Pancreas (tissue), 10 donors: ENCODE results near the gene ACTBL2. TPM values are rescaled to one million over a fixed set of nuclear protein-coding genes. Genes with fewer than 3 reads are reported as not detected.

Source experiments
- ATAC-seq, 4 donors: fragments of 200-7000 bp; cut with Tn5 transposase; one replicate each; pipeline versions ENCODE4 v1.8.0 to v1.9.1; 2020; ENCODE audit warnings: mild to moderate bottlenecking in 4 of 4, moderate library complexity in 4 of 4
- DNase-seq, 6 donors: peaks; one replicate each; pipeline ENCODE4 v3.0.0-alpha.2; 2020
- FAIRE-seq: peaks from 2 replicates; lab custom pipeline; 2012; peaks lifted over from hg19 to GRCh38; lab: Jason Lieb, UNC
- H3K27ac ChIP-seq, 4 donors: fragments of 200-600 bp; sonication (generic); 1 replicate in 3 of 4; 2 replicates in 1 of 4; pipeline versions ENCODE4 v1.5.0 to v1.8.0; 2020
- H3K27me3 ChIP-seq, 4 donors: fragments of 200-600 bp; one replicate each; pipeline ENCODE4 v1.8.0; 2021
- H3K36me3 ChIP-seq, 3 donors: fragments of 200-600 bp; sonication (generic) in 1 of 3; one replicate each; pipeline versions ENCODE4 v1.5.0 to v1.8.0; 2020 to 2021
- H3K4me1 ChIP-seq, 3 donors: fragments of 200-600 bp; one replicate each; pipeline ENCODE4 v1.8.0; 2021
- H3K4me3 ChIP-seq, 4 donors: fragments of 200-600 bp; sonication (generic) in 2 of 4; one replicate each; pipeline versions ENCODE4 v1.5.0 to v1.8.0; 2020 to 2021
- H3K9me3 ChIP-seq, 4 donors: fragments of 200-600 bp; one replicate each; pipeline ENCODE4 v1.8.0; 2021
- CTCF ChIP-seq, 4 donors: fragments of 200-600 bp; sonication (generic) in 3 of 4; IDR thresholded peaks; one replicate each; pipeline versions ENCODE4 v1.5.0 to v1.8.0; 2021; ENCODE audit warnings: antibody characterized with exemption in 4 of 4
- WGBS, 2 donors: extraction: QIAGEN DNeasy Blood & Tissue Kit; methylation state at CpG; one replicate each; pipeline ENCODE4 v1.1.7; 2013; 5-methylcytosine and 5-hydroxymethylcytosine counted together
- intact Hi-C, 3 donors: fragments of 100-400 bp; cut with DNase I; formaldehyde crosslinking; loops; one replicate each; pipeline versions ENCODE4 v1.11.1 to v1.14.2; 2022
- polyA plus RNA-seq, 2 donors: library from polyadenylated mRNA; stranded (reverse); fragments of 200-250 nt; gene quantifications; one replicate each; pipeline ENCODE4 v1.2.3, GENCODE V29; 2013
- total RNA-seq, 6 donors: library from RNA; stranded (reverse); fragmentation: NEBNext Ultra II Directional in 4 of 6; extraction: Animal tissue kit (Norgen Biotek cat#: 25700) in 4 of 6; gene quantifications; one replicate each; pipeline versions ENCODE4 v1.2.1 to v1.2.4, GENCODE V29; 2021 to 2023
- donor health status: healthy with polysubstance abuse.
- donor health status: DM: no; HTN: no; CAD: no; lungs with moderate emphysema.
- donor health status: DM: no; HTN: no; CAD: no.
- donor health status: control.
- donor health status: control.
- donor health status: Bipolar disorder and iron deficiency.
- donor health status: DM: yes; HTN: yes; CAD: no.
- donor health status: DM: no; HTN: no; CAD: no.
- donor health status: DM: no; HTN: no; CAD: no.
- donor health status: DM: yes; HTN: yes; CAD: no.

Gene ACTBL2
- total and polyA plus RNA-seq, 8 donors: 0.06 to 0.37 (median 0.12) TPM; not detected in 5

- H3K4me1 ChIP-seq: peaks cover 17 to 30% (median 19%) of the 10 kb centered on the region in 3 donors
- H3K4me3 ChIP-seq: no peak overlapping the region
- no peak overlapping the region for H3K27ac ChIP-seq
- no peaks in the 10 kb centered on the region for H3K9me3 ChIP-seq
- no peaks in the 10 kb centered on the region for H3K27me3 ChIP-seq
- DNase-seq (no peak), ATAC-seq (no peak), FAIRE-seq (no peak)
- intact Hi-C loops: no loop called here
- 86 to 92% methylated on average over 6 of the region's 6 CpGs for WGBS, 2 donors
- H3K36me3 ChIP-seq: no peaks in the 10 kb centered on the region
- no peak for TF ChIP-seq CTCF (IDR thresholded peaks at IDR 0.05)
Observed at GRCh38 chr5:57431759-57432158, 50.9 kb downstream of the ACTBL2 start.
